C4-2B (cell line): ENCODE results near the gene TEX26.

Source experiments
- ZFX ChIP-seq: fragments of 450-650 bp; IDR thresholded peaks from 2 replicates; pipeline ENCODE4 v1.6.1; 2017
- TF ChIP-seq, protein P1 (sequence below): fragments of 450-650 bp; conservative IDR thresholded peaks from 2 replicates; pipeline ENCODE4 v1.5.1; 2017; ENCODE audit warnings: mild to moderate bottlenecking

DNA sequence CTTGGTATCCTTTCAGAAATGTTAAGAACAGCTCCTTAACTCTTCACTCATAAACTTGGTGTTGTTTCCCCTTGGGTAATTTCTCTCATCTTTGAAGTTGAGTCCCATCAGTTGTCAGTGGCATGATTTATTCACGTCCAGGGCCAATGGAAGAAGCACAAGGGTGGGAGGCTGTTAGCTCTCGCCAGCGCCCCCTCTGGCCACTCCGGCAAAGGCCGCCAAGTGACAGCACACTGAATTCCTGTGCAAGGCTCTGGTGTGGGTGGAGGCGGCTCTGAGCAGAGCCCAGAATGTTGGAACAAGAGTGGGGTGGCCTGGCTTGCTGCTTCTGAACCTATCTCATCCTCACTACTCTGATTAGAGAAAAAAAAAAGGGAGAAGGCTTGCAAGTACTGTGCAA, 39.5 kb upstream of the TEX26 start:
- TF ChIP-seq, protein P1, sequence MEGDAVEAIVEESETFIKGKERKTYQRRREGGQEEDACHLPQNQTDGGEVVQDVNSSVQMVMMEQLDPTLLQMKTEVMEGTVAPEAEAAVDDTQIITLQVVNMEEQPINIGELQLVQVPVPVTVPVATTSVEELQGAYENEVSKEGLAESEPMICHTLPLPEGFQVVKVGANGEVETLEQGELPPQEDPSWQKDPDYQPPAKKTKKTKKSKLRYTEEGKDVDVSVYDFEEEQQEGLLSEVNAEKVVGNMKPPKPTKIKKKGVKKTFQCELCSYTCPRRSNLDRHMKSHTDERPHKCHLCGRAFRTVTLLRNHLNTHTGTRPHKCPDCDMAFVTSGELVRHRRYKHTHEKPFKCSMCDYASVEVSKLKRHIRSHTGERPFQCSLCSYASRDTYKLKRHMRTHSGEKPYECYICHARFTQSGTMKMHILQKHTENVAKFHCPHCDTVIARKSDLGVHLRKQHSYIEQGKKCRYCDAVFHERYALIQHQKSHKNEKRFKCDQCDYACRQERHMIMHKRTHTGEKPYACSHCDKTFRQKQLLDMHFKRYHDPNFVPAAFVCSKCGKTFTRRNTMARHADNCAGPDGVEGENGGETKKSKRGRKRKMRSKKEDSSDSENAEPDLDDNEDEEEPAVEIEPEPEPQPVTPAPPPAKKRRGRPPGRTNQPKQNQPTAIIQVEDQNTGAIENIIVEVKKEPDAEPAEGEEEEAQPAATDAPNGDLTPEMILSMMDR = peak; percentile 75
- TF ChIP-seq ZFX = no peak
